ENCODE data around the gene MYH11. TPM values are rescaled to one million over a fixed set of nuclear protein-coding genes. Genes with fewer than 3 reads are reported as not detected.

Gene MYH11
- total RNA-seq, 4 donors from 2014 or later, result 121 to 1,349 (median 217) TPM

- no peak overlapping the region for H3K27ac ChIP-seq
- no peaks in the 10 kb centered on the region for H3K4me1 ChIP-seq
- TF ChIP-seq POLR2A (IDR thresholded peaks at IDR 0.05) (no peak), CTCF (IDR thresholded peaks at IDR 0.05) (no peak)
- H3K27me3 ChIP-seq, result no peaks in the 10 kb centered on the region
- 86 to 96% methylated on average over 2 of the region's 2 CpGs for WGBS, 2 donors
- intact Hi-C loops (cut with DNase I), result no loop called here
- H3K9me3 ChIP-seq, result peaks cover 0 to 6% (median 3%) of the 10 kb centered on the region in 3 donors
- no peak overlapping the region for H3K4me3 ChIP-seq
- no peak for DNase-seq
- H3K36me3 ChIP-seq, result peaks cover 0 to 72% (median 0%) of the 10 kb centered on the region in 3 donors
These were observed 117.4 kb downstream of the MYH11 start for GRCh38 chr16:15739464-15739863.

- H3K36me3 ChIP-seq, result peaks cover 0 to 72% (median 0%) of the 10 kb centered on the region in 3 donors
- WGBS, 2 donors, result 84 to 87% methylated on average over 17 to 18 of the region's 18 CpGs
These were observed 119.6 kb downstream of the MYH11 start for GRCh38 chr16:15737140-15737644.

GRCh38 chr16:15736529-15736928 lies 120.3 kb downstream of the MYH11 start:
- WGBS, 2 donors, result 66 to 80% methylated on average over 1 to 7 of the region's 7 CpGs

More at GRCh38 chr16:15737140-15737644, 119.6 kb downstream of the MYH11 start:
- Histone ChIP-seq H3K27me3 (no peaks in the 10 kb centered on the region), H3K27ac (no peak overlapping the region), H3K4me1 (no peaks in the 10 kb centered on the region), H3K9me3 (peaks cover 0 to 6% (median 3%) of the 10 kb centered on the region in 3 donors), H3K4me3 (no peak overlapping the region)
- TF ChIP-seq POLR2A (IDR thresholded peaks at IDR 0.05) (no peak), CTCF (IDR thresholded peaks at IDR 0.05) (no peak)
- intact Hi-C loops (cut with DNase I), result no loop called here
- no peak for DNase-seq

GRCh38 chr16:15735610-15736009 lies 121.2 kb downstream of the MYH11 start:
- WGBS, 2 donors, result 73 to 100% methylated on average over 2 of the region's 3 CpGs
- intact Hi-C loops (cut with DNase I), result no loop called here
- no peak for DNase-seq
- H3K4me1 ChIP-seq, result no peaks in the 10 kb centered on the region
- no peak overlapping the region for H3K27ac ChIP-seq
- H3K4me3 ChIP-seq, result no peak overlapping the region
- TF ChIP-seq POLR2A (IDR thresholded peaks at IDR 0.05) (no peak), CTCF (IDR thresholded peaks at IDR 0.05) (no peak)
- no peaks in the 10 kb centered on the region for H3K27me3 ChIP-seq
- H3K36me3 ChIP-seq, result peaks cover 0 to 57% (median 0%) of the 10 kb centered on the region in 3 donors
- H3K9me3 ChIP-seq, result peaks cover 0 to 3% (median under 1%) of the 10 kb centered on the region in 3 donors

More at GRCh38 chr16:15736529-15736928, 120.3 kb downstream of the MYH11 start:
- peaks cover 0 to 6% (median 3%) of the 10 kb centered on the region in 3 donors for H3K9me3 ChIP-seq
- no peaks in the 10 kb centered on the region for H3K4me1 ChIP-seq
- H3K27me3 ChIP-seq, result no peaks in the 10 kb centered on the region
- peaks cover 0 to 66% (median 0%) of the 10 kb centered on the region in 3 donors for H3K36me3 ChIP-seq
- DNase-seq, result no peak
- no peak for TF ChIP-seq CTCF (IDR thresholded peaks at IDR 0.05)
- no peak for TF ChIP-seq POLR2A (IDR thresholded peaks at IDR 0.05)
- no peak overlapping the region for H3K27ac ChIP-seq
- H3K4me3 ChIP-seq, result no peak overlapping the region
- intact Hi-C loops (cut with DNase I), result no loop called here

- intact Hi-C loops (cut with DNase I), result no loop called here
- Histone ChIP-seq H3K9me3 (no peaks in the 10 kb centered on the region), H3K4me3 (no peak overlapping the region), H3K27ac (no peak overlapping the region), H3K27me3 (no peaks in the 10 kb centered on the region), H3K36me3 (peaks cover 0 to 29% (median 0%) of the 10 kb centered on the region in 3 donors), H3K4me1 (no peaks in the 10 kb centered on the region)
- 78 to 86% methylated on average over 6 of the region's 6 CpGs for WGBS, 2 donors
- TF ChIP-seq POLR2A (IDR thresholded peaks at IDR 0.05) (no peak), CTCF (IDR thresholded peaks at IDR 0.05) (no peak)
- DNase-seq, result no peak
These were observed 124.4 kb downstream of the MYH11 start for GRCh38 chr16:15732416-15732815.

Data from esophagus squamous epithelium (tissue), 5 donors.